ENCODE measurements around the gene TJP1. TPM values are rescaled to one million over a fixed set of nuclear protein-coding genes. Genes with fewer than 3 reads are reported as not detected.

TJP1 gene
- total RNA-seq, 4 donors from 2014 or later: 72.4 to 191 (median 136) TPM

- Histone ChIP-seq H3K9me3 (no peaks in the 10 kb centered on the region), H3K4me3 (no peak overlapping the region), H3K36me3 (no peaks in the 10 kb centered on the region), H3K4me1 (no peaks in the 10 kb centered on the region), H3K27ac (no peak overlapping the region), H3K27me3 (no peaks in the 10 kb centered on the region)
- intact Hi-C loops (cut with DNase I; ENCODE audit: low total_unique reads): no loop called here
- DNase-seq: no peak
- TF ChIP-seq POLR2A (IDR thresholded peaks at IDR 0.05) (no peak), CTCF (IDR thresholded peaks at IDR 0.05) (no peak)
These were observed 165.4 kb downstream of the TJP1 start for GRCh38 chr15:29656636-29657475.

GRCh38 chr15:29652595-29652994 is 169.7 kb downstream of the TJP1 start:
- Histone ChIP-seq H3K36me3 (no peaks in the 10 kb centered on the region), H3K9me3 (no peaks in the 10 kb centered on the region), H3K4me3 (no peak overlapping the region), H3K27me3 (no peaks in the 10 kb centered on the region), H3K4me1 (no peaks in the 10 kb centered on the region), H3K27ac (no peak overlapping the region)
- no peak for DNase-seq
- TF ChIP-seq CTCF (IDR thresholded peaks at IDR 0.05): no peak
- no peak for TF ChIP-seq POLR2A (IDR thresholded peaks at IDR 0.05)
- intact Hi-C loops (cut with DNase I; ENCODE audit: low total_unique reads): no loop called here

GRCh38 chr15:29651476-29652233 is 170.6 kb downstream of the TJP1 start:
- Histone ChIP-seq H3K4me3 (no peak overlapping the region), H3K9me3 (no peaks in the 10 kb centered on the region), H3K27ac (no peak overlapping the region), H3K36me3 (no peaks in the 10 kb centered on the region), H3K4me1 (no peaks in the 10 kb centered on the region), H3K27me3 (no peaks in the 10 kb centered on the region)
- intact Hi-C loops (cut with DNase I; ENCODE audit: low total_unique reads): no loop called here
- DNase-seq: no peak
- TF ChIP-seq CTCF (IDR thresholded peaks at IDR 0.05) (no peak), POLR2A (IDR thresholded peaks at IDR 0.05) (no peak)

Small RNA genes within 50 kb of the gene (small RNA-seq; reads per million reads assigned to genes)
- not detected for gene HMGN2P5
